ENCODE results near the gene ADAMTSL5.

- TF ChIP-seq CTCF (IDR thresholded peaks at IDR 0.05; ENCODE audit: low read length) (no peak), EZH2 (optimal IDR thresholded peaks at IDR 0.05; ENCODE audit: low read depth, low read length) (no peak), EZH2phosphoT487 (IDR thresholded peaks at IDR 0.05; ENCODE audit: low read length) (no peak)
These were observed 55.6 kb downstream of the ADAMTSL5 start for GRCh38 chr19:1457031-1457739.

Measured in MM.1S (cell line).